Loucy (cell line): ENCODE results near the gene FYN.

ENCODE experiments used
- H2AFZ ChIP-seq: fragments of 200-600 bp; sonication (generic); 2 replicates; pipeline ENCODE4 v1.6.0; 2016; ENCODE audit warnings: antibody characterized with exemption, mild to moderate bottlenecking, low read length, moderate library complexity
- H3F3A ChIP-seq: fragments of 200-600 bp; 2 replicates; pipeline ENCODE4 v1.6.0; 2016; ENCODE audit warnings: antibody characterized with exemption, low read depth, mild to moderate bottlenecking
- H3K27me3 ChIP-seq: fragments of 200-600 bp; sonication (generic); 2 replicates; pipeline ENCODE4 v1.6.1; 2014; ENCODE audit warnings: low read length, mild to moderate bottlenecking; ENCODE audit not compliant: insufficient read depth, poor library complexity, severe bottlenecking
- H3K36me3 ChIP-seq: fragments of 200-600 bp; sonication (generic); 2 replicates; pipeline ENCODE4 v1.6.1; 2016; ENCODE audit warnings: low read length; ENCODE audit not compliant: insufficient read depth
- H3K4me1 ChIP-seq: fragments of 200-600 bp; sonication (generic); 2 replicates; pipeline ENCODE4 v1.5.1; 2014; ENCODE audit warnings: low read length, mild to moderate bottlenecking; ENCODE audit not compliant: insufficient read depth, poor library complexity, severe bottlenecking
- H3K4me2 ChIP-seq: fragments of 200-600 bp; sonication (generic); 2 replicates; pipeline ENCODE4 v1.6.0; 2014; ENCODE audit warnings: antibody characterized with exemption, low read length, low read depth, mild to moderate bottlenecking; ENCODE audit not compliant: poor library complexity, severe bottlenecking
- H3K4me3 ChIP-seq: fragments of 200-600 bp; sonication (generic); 2 replicates; pipeline ENCODE4 v1.5.1; 2014; ENCODE audit warnings: low read length, mild to moderate bottlenecking, mixed read lengths; ENCODE audit not compliant: poor library complexity, severe bottlenecking
- H3K79me2 ChIP-seq: fragments of 200-600 bp; sonication (generic); 2 replicates; pipeline ENCODE4 v1.6.1; 2014; ENCODE audit warnings: low read length; ENCODE audit not compliant: insufficient read depth
- H3K9ac ChIP-seq: fragments of 200-600 bp; sonication (generic); 2 replicates; pipeline ENCODE4 v1.6.0; 2014; ENCODE audit warnings: mild to moderate bottlenecking, low read depth, low read length, moderate library complexity; ENCODE audit not compliant: poor library complexity, severe bottlenecking
- H3K9me2 ChIP-seq: fragments of 200-600 bp; sonication (generic); replicated peaks from 2 replicates; pipeline ENCODE4 v1.6.1; 2016; ENCODE audit warnings: low read depth, low read length, mixed read lengths
- H3K9me3 ChIP-seq: fragments of 200-600 bp; sonication (generic); 2 replicates; pipeline ENCODE4 v1.6.1; 2014; ENCODE audit warnings: mild to moderate bottlenecking, antibody characterized with exemption, low read length, low read depth; ENCODE audit not compliant: insufficient read depth
- H4K20me1 ChIP-seq: fragments of 200-600 bp; sonication (generic); 2 replicates; pipeline ENCODE4 v1.6.0; 2014; ENCODE audit warnings: antibody characterized with exemption, low read length, mild to moderate bottlenecking; ENCODE audit not compliant: insufficient read depth, poor library complexity, severe bottlenecking
- EZH2phosphoT487 ChIP-seq: fragments of 200-600 bp; IDR thresholded peaks from 2 replicates; pipeline ENCODE4 v1.6.1; 2018; ENCODE audit warnings: antibody characterized with exemption, mild to moderate bottlenecking, moderate library complexity, borderline replicate concordance
- TF ChIP-seq, protein P1 (sequence below): fragments of 200-600 bp; sonication (generic); conservative IDR thresholded peaks from 2 replicates; pipeline ENCODE4 v1.5.1; 2014; ENCODE audit warnings: mild to moderate bottlenecking, antibody characterized with exemption, low read length

The FYN gene

DNA sequence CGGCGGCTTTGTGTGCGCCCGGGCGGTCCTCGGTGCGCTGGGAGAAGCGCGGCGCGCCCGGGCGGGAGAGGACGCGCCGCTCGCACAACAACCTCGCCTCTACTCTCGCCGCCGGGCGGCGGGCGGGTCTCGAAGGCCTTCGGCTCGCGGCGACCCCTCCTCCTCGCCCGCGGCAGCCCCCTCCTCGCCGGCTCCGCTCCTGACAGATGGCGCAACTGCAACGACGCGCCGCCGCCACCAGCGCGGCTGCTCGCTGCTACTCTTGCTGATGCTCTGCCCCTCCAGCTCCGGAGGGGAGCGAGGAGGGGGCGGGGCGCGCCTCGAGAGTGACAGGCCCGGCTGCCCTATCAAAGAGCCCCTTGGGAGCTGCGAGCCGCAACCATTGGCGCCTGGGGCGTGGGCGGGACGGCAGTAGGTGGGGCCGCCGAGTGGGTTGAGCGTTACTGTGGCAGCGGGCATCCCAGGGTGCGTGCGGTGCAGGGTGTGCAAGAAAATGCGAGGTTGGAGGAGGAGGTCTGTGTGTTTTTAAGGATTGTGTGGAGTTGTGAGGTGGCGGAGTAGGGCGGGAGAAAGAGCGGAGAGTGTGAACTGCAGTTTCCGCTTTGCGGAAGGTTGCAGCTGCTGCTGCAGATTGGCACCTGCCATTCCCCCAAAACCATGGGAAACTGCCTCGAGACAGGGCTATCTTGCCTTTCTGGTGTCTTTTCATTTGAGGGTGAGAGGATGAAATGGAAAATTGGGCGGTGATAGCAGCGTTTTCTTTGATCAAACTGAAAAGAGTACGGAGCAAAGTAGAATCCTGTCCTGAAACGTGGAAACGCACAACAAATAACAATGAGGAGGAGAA lies at the start of gene FYN:
Gene FYN, minus strand, starts transcription at position 275 of the 847 bp plus-strand sequence. CDS start 153,401 bp downstream, outside the sequence.
- peaks cover 30% of the 10 kb centered on the region for H4K20me1 ChIP-seq
- H3K4me3 ChIP-seq = peak within 1 kb of the TSS; percentile 83
- H3K4me1 ChIP-seq = peaks cover 39% of the 10 kb centered on the region
- peak within 1 kb of the TSS; percentile 73 for H3K9ac ChIP-seq
- peaks cover 43% of the 10 kb centered on the region for H3K79me2 ChIP-seq
- H3K9me2 ChIP-seq = no peaks in the 10 kb centered on the region
- no peaks in the 10 kb centered on the region for H3K9me3 ChIP-seq
- peak within 1 kb of the TSS; percentile 94 for H3K4me2 ChIP-seq
- peak within 1 kb of the TSS; percentile 95 for H2AFZ ChIP-seq
- no peaks in the 10 kb centered on the region for H3K27me3 ChIP-seq
- no peaks in the 10 kb centered on the region for H3K36me3 ChIP-seq
- TF ChIP-seq, protein P1, sequence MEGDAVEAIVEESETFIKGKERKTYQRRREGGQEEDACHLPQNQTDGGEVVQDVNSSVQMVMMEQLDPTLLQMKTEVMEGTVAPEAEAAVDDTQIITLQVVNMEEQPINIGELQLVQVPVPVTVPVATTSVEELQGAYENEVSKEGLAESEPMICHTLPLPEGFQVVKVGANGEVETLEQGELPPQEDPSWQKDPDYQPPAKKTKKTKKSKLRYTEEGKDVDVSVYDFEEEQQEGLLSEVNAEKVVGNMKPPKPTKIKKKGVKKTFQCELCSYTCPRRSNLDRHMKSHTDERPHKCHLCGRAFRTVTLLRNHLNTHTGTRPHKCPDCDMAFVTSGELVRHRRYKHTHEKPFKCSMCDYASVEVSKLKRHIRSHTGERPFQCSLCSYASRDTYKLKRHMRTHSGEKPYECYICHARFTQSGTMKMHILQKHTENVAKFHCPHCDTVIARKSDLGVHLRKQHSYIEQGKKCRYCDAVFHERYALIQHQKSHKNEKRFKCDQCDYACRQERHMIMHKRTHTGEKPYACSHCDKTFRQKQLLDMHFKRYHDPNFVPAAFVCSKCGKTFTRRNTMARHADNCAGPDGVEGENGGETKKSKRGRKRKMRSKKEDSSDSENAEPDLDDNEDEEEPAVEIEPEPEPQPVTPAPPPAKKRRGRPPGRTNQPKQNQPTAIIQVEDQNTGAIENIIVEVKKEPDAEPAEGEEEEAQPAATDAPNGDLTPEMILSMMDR = peak; percentile 30
- no peak for TF ChIP-seq EZH2phosphoT487
- peaks cover 6% of the 10 kb centered on the region; the same call in 1 of the 2 replicates for H3F3A ChIP-seq

DNA sequence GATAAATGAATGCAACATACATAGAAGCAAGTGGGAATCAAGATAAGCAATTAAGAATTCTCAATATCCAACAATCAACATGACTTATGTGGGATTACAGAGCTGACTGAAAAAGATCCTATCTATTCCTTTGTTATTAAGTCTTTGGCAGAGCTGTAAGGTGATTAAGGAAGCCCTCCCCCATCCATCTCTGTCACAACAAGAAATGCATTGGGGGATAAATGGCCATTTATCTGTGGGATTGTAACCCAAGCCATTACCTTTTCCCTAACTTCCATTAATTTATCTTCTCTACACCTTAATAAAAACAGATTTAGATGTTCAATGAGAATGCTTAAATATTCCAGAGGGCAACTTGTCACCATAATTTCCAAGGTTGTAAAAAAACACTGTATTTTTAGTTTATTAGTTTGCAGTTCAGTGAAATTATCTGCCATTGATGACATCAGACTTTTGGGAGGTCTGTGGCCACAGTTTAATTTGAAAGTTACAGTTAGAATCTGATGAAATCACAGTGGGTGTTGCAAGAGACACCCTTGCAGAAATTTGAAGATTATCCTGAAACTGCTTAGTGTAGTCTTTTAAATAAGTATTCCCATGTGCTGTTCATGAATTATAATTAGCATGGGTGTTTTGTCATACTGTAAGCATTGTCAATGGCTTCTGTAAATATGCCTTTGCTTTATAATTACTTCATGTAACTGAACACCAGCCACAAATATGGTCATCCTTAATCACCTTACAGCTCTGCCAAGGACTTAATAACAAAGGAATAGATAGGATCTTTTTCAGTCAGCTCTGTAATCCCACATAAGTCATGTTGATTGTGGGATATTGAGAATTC lies 49.4 kb upstream of the FYN start:
- Histone ChIP-seq H3K9me2 (no peaks in the 10 kb centered on the region), H3K27me3 (no peaks in the 10 kb centered on the region), H3K36me3 (no peaks in the 10 kb centered on the region), H3K4me1 (peaks cover 10% of the 10 kb centered on the region), H3K4me3 (no peak overlapping the region), H3K79me2 (no peaks in the 10 kb centered on the region), H3K9me3 (no peaks in the 10 kb centered on the region), H3K9ac (no peak overlapping the region), H3K4me2 (no peak overlapping the region), H3F3A (no peaks in the 10 kb centered on the region), H2AFZ (no peak overlapping the region), H4K20me1 (no peaks in the 10 kb centered on the region)
- TF ChIP-seq, protein P1 = no peak
- no peak for TF ChIP-seq EZH2phosphoT487

DNA sequence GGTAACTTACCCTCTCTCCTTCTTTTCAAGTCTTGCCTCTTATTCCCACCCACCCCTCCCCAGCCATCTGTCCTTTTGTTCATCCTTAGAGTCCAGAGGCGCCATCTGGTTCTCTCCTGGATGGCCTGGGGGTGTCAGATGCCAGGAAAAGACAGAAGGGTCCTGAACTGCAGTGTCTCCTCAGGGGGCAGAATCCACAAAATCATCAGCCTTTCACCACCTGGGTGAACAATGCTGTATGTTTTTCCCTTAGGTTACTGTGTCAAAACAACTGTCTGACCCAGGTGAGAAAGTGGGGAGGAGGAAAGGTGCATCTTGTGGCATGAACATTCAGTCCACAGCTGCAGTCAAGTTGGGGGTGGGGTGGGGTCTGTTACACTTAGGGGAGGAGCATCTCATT lies 47.9 kb upstream of the FYN start:
- Histone ChIP-seq H2AFZ (no peak overlapping the region), H3K27me3 (no peaks in the 10 kb centered on the region), H3K4me3 (no peak overlapping the region), H3K9ac (no peak overlapping the region), H3K79me2 (no peaks in the 10 kb centered on the region), H3F3A (no peaks in the 10 kb centered on the region), H3K4me2 (no peak overlapping the region), H3K9me3 (no peaks in the 10 kb centered on the region), H3K9me2 (no peaks in the 10 kb centered on the region), H4K20me1 (no peaks in the 10 kb centered on the region), H3K4me1 (peaks cover 10% of the 10 kb centered on the region), H3K36me3 (no peaks in the 10 kb centered on the region)
- no peak for TF ChIP-seq EZH2phosphoT487
- TF ChIP-seq, protein P1 = no peak
